Pons (tissue), 1 donor: ENCODE data around the gene MAPK11.

Experiments used
- DNase-seq: peaks from one replicate; pipeline ENCODE4 v3.0.0-alpha.2; 2016; ENCODE audit warnings: low spot score

Gene MAPK11

DNA sequence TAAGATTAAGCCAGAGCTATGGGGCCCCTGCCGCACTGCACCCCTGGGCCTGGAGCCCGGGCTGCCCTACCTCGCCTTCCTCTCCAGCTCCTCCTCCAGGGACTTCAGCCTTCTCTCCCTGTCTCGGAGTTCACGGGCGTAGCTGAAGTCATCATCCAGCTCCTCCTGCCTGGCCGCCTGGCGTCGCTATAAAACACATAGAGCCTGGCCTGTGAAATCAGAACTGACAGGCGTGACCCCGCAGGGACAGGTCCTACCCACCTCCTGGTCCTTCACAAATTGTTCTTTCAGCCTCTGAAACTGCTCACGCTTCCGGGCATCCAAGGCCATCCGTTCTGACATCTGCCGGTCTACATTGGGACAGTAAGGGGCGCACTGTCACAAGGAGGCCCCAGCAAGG lies 46.1 kb downstream of the MAPK11 start:
- DNase-seq, result no peak

DNA sequence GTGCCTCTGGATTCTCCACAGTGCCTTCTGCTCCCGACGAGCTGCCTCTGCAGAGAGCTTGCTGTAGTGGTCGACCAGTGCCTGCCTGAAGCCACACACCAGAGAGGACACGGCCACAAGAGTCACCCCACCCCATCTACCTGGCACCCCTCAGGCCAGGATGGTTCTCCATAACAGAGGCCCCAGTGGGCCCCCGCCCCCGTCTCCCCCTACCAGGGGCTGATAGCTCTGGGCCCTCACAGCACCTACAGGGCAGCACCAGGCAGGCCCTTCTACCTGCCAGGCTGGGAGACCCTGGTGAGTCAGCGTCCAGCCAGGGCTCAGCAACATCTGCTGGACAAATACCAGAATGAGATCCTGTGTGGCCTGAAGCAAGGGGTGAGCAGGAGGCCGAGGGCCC lies 47.7 kb downstream of the MAPK11 start:
- no peak for DNase-seq

DNA sequence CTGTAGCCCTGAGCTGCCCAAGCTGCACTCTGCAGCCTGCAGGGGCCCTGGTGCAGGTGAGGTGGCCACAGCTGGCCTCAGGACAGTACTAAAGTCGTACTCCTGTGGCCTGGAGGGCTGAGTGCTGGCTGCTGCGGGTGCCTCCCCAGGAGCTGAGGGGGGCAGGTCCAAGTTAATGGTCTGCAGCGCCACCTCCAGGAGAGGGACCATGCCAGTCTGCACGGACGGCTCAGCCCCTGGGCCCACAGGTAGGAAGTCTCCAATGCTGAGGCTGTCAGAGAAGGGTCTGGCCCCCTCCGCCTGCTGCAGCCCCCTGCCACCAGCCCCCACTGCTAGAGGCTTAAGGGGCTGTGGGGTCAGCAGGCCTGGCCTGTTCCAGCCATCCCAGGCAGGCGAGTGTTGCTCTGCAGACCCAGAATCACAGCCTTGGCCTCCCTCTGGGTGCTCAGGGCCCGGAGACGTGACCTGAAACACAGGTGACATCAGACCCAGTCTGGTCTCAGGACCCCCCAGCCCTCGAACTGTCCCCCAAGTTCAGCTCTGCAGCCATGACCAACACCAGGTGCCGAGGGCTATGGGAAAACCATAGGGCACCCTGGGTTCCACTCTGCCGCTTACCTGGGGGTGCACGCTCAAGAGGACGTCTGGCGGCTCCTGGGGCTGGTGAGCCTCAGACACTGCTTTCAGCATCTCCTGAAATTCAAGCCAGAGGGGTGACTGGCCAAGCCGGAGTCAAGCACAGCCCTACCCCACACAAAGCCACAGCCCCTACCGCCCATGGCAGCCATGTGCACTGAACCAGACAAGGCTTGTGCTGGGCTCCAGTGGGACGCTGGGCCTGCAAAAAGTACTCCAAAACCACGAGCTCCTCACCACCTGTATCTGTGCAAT lies 48.5 kb downstream of the MAPK11 start:
- DNase-seq, result no peak

DNA sequence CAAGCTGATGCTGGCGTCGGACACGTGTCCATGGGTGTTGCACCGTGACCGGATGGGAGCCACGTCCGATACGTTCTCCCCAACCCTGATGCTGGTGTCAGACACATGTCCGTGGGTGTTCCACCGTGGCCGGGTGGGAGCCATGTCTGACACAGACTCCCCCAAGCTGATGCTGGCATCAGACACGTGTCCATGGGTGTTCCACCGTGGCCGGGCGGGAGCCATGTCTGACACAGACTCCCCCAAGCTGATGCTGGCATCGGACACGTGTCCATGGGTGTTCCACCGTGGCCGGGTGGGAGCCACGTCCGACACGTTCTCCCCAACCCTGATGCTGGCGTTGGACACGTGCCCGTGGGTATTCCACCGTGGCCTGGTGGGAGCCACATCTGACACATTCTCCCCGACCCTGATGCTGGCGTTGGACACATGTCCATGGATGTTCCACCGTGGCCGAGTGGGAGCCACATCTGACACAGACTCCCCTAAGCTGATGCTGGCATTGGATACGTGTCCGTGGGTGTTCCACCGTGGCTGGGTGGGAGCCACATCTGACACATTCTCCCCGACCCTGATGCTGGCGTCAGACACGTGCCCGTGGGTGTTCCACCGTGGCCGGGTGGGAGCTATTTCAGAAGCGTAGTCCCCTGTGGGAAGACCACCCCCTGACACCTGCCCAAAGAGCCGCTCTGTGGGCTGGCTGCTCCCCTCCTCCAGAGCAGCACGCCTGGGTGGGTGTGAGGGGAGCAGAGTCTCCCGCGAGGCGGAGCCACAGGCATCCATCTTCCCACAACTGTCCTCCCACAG lies 49.4 kb downstream of the MAPK11 start:
- DNase-seq, result no peak

DNA sequence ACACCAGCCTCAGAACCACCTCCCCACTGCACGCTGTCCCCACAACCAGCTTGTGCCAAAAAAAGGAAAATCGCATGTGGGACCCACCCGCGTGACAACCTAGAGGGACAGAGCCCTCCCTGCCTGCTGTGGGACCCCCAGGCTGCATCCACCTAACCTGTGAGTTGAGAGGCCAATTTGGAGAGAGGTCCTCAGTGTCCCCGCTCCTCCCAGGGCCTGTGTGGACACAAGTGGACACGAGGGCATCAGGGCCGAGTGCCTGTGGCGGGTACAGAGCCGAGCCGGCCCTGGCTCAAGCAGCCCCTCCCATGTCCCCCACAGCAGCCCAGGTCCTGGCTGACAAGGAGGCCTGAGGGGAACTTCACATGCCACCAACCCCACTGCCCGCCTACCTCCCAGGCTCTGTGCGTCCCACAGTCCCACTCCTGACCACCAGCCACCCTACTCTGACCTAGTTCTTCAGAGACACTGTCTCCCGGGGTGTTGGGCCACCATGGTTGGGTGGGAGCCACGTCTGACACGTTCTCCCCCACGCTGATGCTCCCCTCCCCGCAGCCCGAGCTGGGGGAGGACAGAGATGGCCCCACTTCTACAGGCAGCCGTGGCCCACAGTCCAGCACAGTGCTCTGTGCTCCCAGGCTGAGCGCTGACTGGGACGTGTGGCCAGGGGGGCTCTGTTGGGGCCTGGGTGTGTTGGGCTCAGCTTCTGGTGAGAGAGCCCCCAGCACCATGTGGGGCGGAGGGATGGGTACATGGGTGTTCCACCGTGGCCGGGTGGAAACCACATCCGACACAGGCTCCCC lies 50.2 kb downstream of the MAPK11 start:
- no peak for DNase-seq

DNA sequence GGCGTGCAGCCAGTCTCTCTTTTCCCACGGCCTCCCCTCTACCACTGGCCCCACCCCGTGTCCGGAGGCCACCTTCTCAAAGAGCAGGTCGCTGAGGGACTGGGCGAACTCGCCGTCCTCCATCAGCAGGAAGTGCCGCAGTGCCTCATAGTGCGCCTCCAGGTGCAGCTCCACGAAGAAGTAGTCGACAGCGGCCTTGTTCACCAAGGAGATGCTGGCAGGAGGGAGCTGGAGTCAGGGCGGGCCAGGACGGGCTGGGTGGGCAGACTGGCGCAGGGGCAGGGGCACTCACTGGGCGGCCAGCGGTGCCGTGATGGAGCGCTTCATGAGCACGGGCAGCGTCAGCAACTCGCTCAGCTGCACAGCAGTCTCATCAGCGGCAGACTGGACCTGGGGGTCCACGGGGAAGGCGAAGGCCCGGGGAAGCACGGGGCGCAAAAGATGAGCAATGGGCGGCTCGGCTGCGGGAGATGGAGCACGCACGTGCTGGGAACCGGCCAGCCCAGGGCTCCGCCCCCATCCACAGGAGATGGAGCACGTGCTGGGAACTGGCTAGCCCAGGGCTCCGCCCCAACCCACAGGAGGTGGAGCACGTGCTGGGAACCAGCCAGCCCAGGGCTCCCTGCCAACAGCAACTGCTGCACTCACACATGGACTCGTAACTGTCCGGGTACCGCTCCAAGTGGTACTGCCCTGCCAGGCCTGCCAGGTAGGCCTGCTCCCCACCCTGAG lies 51.0 kb downstream of the MAPK11 start:
- no peak for DNase-seq

DNA sequence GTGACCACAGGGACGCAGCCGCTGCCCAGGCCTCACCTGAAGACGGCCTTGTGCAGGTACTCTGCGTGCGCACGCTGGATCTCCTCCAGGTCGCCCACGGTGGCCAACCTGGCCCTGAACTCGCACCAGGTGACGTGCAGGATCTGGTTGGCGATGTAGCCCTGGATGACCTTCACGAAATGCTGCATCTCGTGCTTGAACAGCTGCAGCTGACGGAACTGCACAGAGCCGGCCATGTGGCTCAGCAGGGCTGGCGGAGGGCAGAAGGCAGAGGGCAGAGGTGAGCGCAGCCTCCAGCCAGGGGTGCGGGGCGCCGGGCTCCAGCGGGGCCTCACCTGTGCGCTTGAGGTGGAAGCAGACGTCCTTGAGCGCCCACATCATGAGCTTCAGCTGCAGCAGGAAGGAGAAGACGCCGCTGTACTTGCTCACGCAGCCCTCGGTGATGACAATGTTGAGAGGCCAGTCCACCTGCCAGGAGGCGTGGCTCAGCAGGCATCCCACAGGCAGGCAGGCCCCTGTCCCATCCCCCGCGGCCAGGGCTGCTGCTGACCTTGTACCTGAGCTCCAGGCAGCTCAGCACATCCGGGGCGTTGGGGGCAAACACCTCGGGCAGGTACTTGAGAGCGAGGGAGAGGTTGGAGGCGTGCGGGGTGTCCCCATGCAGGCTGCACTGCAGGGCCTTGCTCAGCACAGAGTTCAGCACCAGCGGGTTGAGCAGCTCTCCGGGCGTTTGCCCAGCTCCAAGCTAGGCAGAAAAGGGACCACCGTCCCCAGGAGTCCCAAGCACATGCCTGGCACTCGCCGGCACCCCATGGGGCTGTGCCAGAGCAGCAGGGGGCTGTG lies 51.8 kb downstream of the MAPK11 start:
- no peak for DNase-seq

DNA sequence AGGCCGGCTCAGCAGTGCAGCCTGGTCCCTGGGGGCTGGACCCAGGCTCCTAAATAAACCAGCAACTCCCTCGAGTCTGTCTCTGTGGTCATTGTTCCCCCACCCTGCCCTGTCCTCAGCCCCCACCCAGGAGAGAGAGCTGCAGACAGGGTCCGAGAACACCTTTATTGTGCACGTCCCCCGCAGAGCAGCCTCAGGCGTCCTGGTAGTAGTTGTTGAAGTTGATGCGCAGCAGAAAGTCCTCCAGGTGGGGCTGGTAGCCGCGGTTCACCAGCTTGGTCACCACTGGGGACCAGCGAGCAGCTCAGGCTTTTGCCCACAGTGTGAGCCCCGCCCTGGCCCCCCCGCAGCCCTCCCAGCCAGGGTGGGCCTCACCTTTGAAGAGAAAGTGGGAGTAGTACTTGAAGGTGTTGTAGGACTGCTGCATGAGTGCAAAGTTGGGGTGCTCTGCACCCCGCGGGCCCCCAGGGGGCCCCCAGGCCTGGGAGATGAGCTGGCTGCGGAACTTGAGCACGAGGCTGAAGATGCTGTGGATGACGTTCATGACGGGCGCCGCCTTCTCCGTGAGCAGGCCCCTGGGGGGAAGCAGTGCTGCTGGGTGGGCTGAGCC lies 52.5 kb downstream of the MAPK11 start:
- no peak for DNase-seq

DNA sequence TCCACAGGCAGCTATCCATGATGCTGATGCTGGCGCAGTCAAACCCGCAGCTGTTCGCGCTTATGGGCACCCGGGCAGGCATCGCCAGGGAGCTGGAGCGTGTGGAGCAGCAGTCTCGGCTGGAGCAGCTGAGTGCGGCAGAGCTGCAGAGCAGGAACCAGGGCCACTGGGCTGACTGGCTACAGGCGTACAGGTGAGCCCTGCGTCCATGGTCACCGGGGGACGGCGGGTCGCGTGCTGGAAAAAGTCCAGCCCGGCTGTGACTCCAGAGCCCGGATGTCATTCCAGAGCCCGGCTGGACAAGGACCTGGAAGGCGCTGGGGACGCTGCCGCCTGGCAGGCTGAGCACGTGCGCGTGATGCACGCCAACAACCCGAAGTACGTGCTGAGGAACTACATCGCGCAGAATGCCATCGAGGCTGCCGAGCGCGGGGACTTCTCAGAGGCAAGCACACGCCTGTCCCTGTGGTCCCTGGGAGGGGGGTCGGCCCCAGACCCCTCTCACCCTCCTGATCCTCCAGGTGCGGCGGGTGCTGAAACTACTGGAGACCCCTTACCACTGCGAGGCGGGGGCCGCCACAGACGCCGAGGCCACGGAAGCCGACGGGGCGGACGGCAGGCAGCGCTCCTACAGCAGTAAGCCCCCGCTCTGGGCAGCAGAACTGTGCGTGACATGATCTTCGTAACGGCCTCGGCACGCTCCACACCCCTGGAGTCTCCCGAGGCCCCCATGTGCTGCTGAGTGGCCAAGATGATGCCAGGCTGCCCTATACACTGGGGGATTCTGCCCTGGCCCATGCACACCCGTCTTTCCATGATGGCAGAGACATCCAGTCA lies 53.3 kb downstream of the MAPK11 start:
- DNase-seq, result no peak

DNA sequence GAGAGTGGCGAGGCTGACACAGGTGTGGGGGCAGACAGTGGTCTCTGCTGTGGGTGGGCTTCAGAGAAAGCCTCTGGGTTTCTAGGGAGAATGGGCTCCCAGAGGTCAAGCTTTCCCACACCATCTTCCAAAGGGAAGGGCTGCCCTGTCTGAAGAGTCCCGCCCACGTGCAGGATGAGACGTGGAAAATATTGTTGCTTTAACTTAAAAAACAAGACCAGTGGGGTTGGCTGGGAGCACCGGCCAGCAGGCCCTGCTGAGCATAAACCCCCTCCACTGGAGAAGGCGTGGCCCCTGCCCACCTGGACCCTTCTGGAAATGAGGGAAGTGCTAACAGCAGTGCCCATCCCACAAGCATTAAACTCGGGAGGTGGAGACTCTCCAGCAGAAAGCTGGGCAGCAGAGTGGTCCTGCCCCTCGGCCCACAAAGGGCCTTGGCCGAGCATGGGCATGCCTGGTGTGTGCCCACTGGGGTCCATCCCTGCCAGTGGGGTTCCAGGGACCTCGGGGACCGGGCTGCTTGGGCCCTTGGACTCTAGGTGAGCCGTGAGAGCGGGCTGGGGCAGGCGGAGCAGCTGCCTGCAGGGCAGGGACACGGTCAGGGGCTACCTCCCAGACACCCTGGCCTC lies 54.0 kb downstream of the MAPK11 start:
- DNase-seq, result no peak

DNA sequence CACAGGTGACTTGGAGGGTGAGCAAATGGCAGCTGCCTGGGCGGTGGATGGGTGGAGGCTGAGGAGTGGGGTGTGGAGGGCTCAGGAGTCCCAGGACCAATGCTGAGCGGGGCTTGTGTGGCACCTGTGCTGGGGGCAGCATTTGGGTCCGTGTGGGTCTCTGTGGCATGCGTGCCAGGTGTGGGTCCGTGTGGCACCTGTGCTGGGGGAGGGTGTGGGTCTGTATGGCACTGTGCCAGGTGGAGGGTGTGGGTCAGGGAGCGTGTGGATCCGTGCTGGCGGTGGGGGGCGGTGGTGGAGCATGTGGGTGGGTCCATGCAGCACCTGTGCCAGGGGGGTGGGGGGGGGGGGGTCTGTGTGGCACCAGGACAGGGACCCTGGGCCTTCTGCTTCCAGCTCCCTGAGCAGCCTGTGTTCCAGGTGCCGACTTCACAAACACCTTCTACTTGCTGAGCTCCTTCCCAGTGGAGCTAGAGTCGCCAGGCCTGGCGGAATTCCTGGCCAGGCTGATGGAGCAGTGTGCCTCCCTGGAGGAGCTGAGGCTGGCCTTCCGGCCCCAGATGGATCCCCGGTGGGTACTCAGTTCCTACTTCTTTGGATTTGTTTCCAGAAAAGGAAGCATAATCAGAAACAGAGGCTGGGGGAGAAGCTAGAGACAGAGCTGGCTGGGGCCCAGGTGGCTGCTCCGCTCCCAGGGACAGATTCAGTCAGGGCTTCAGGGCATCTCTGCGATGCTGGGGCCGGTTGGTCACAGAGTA lies 54.7 kb downstream of the MAPK11 start:
- no peak for DNase-seq
